ENCODE data around the gene ADGRG7.
"Not testable (repeated sequence)": the region's sequence is repeated elsewhere in the genome, so short reads cannot be mapped to it uniquely, and the experiment has no call there.

ADGRG7 gene, protein sequence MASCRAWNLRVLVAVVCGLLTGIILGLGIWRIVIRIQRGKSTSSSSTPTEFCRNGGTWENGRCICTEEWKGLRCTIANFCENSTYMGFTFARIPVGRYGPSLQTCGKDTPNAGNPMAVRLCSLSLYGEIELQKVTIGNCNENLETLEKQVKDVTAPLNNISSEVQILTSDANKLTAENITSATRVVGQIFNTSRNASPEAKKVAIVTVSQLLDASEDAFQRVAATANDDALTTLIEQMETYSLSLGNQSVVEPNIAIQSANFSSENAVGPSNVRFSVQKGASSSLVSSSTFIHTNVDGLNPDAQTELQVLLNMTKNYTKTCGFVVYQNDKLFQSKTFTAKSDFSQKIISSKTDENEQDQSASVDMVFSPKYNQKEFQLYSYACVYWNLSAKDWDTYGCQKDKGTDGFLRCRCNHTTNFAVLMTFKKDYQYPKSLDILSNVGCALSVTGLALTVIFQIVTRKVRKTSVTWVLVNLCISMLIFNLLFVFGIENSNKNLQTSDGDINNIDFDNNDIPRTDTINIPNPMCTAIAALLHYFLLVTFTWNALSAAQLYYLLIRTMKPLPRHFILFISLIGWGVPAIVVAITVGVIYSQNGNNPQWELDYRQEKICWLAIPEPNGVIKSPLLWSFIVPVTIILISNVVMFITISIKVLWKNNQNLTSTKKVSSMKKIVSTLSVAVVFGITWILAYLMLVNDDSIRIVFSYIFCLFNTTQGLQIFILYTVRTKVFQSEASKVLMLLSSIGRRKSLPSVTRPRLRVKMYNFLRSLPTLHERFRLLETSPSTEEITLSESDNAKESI

DNA sequence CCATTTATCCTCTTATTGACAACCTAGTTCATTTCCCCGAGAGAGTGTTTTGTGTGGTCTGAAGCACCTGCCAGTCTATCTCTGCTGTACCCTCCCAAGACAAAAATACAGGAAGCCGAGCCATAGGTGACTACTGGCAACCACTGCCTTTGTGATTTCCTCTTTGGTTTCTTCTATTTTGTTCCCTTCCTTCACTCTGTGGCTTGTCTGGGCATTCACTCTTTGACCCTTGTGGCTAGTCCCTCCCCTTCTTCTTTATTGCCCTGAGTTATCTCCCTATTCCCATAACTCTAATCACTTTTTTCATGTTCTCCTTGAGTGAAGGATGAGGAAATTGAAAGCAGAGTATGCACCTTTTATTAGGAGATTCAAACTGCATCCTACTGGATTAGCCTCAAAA is at the start of gene ADGRG7:
Gene ADGRG7, plus strand, starts transcription at position 297 of the 400 bp plus-strand sequence. CDS start 256 bp downstream, outside the sequence.
- DNase-seq (ENCODE audit: low read depth in 3 of 3) = no peak

- no peak for DNase-seq (ENCODE audit: low read depth in 3 of 3)
These were observed 49.0 kb upstream of the ADGRG7 start for GRCh38 chr3:100560426-100560825.

DNA sequence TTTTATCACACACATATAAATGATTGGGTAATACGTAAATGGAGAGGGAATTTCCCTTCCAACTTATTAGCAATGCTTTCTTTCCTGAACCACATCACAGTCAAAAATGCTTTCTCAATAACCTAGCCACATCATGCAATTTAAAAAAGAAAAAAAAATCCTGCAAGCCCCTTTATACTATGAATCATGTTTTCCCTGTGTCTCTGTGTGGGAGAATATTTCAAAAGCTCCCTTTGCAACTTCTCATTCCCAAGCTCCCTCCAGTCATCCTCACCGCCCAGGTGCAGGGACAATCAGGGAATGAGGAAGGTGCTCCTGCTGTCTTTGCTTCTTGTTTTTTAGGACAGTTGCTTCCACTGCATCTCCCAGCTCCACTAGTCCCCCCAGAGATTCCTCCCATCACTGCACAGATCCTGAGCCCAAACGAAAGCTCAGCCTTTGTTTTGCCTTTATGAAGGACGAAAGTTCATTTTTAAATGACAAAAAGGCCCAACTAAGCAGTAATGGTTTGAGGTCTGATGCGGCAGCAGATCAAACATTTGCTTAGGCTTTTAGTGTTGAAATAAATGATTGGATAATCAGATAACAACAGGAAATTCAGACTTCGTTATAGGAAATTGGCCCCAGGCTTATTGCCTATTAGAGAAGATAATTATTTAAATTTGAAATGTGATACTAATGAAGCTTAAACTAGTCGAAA is 47.8 kb upstream of the ADGRG7 start:
- DNase-seq (ENCODE audit: low read depth in 3 of 3) = no peak

- DNase-seq (ENCODE audit: low read depth in 3 of 3) = no peak
These were observed 47.1 kb upstream of the ADGRG7 start for GRCh38 chr3:100562224-100562857.

DNA sequence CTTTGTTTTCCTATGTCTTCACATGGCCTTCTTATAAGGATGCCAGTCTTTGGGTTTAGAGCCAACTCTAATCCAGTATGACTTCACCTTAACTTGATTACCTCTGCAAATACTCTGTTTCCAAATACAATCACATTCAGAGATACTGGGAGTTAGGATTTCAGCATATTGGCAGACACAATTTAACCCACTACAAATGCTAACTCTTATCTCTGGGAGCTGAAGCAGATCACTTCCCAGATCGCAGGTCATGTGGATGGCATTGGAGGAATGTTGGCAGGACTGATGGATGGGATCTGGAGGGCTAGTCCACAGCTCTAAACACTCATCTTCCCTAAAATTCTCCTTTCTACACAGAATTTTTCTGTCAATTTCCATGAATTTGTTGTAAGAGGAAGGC is 46.2 kb upstream of the ADGRG7 start:
- DNase-seq (ENCODE audit: low read depth in 3 of 3) = no peak

- no peak for DNase-seq (ENCODE audit: low read depth in 3 of 3)
These were observed 45.7 kb upstream of the ADGRG7 start for GRCh38 chr3:100563652-100564211.

GRCh38 chr3:100570811-100571210 is 38.6 kb upstream of the ADGRG7 start:
- no peak for DNase-seq (ENCODE audit: low read depth in 3 of 3)

DNA sequence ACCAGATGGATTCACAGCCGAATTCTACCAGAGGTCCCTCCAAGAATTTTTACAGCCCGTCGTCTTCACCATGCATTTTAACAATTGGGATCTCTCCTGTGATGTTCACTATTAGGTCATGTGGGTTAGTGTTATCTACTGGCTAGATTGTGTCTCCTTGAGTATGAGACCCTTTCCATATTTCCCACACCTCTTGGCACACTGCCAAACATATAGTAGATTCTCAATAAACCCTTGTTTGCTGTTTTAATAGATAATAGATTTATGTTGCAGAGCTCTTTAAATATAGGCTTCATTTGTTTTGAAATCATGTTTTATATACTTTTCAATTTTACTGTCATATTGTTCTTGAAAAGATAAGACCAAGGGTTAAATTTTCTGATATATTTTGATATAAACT is 34.9 kb upstream of the ADGRG7 start:
- DNase-seq (ENCODE audit: low read depth in 3 of 3) = no peak

DNA sequence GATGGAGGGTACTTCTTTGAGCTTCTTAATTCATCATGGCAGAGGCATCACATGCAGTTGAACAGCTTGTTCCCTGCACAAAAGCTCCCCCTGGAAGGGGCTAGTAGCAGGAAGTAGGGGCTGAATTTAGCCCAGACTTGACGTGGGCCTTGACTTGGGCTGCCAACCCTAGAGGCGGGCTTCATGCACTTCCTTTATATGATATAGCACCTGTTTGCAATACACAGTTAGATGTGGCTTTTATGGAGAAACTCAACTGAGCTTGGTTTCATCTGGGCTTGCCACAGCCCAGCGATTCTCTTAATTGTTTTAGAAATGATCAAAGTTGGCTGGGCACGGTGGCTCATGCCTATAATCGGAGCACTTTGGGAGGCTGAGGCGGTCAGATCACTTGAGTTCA is 33.7 kb upstream of the ADGRG7 start:
- DNase-seq (ENCODE audit: low read depth in 3 of 3) = no peak

GRCh38 chr3:100577382-100578008 is 31.9 kb upstream of the ADGRG7 start:
- no peak for DNase-seq (ENCODE audit: low read depth in 3 of 3)

- DNase-seq (ENCODE audit: low read depth in 3 of 3) = no peak
These were observed 30.8 kb upstream of the ADGRG7 start for GRCh38 chr3:100578646-100579045.

DNA sequence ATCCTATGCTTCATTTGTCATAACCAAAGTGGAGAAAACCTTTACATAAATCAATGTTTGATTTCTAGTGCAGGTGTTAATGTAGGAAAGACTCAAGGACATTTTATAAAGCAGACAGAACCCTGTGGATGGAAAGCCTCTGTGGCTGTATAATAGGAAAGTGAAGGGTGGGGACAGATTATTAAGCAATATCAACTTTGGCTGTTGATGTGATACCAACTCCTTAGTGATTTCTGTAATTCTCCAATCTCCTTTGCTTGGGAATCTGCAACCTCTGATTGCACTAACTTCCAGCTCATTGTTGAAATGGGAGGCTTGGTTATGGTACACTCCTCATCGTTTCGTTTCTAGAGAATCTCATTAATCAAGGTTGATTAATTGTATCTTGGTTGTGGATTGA is 29.3 kb upstream of the ADGRG7 start:
- no peak for DNase-seq (ENCODE audit: low read depth in 3 of 3)

DNA sequence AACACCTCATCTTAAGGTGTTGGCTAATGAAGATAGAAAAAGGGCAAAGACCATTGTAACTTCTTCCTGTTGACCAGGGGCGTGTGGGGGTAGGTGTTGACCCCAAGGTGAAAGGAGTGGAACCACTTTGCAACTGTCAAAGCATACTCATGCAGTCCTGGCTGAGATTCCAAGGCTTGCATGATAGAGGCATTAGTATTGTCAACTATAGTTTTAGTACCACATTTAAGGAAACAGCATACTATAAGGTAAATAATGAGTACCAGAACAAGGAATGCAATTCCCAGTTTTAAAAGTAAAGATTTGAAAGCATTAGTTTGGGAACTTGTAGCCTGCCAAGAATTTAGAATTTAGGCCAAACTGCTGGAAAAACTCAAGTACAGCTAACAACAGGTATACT is 27.8 kb upstream of the ADGRG7 start:
- no peak for DNase-seq (ENCODE audit: low read depth in 3 of 3)

GRCh38 chr3:100582157-100582556 is 27.2 kb upstream of the ADGRG7 start:
- DNase-seq (ENCODE audit: low read depth in 3 of 3) = not testable (repeated sequence)

DNA sequence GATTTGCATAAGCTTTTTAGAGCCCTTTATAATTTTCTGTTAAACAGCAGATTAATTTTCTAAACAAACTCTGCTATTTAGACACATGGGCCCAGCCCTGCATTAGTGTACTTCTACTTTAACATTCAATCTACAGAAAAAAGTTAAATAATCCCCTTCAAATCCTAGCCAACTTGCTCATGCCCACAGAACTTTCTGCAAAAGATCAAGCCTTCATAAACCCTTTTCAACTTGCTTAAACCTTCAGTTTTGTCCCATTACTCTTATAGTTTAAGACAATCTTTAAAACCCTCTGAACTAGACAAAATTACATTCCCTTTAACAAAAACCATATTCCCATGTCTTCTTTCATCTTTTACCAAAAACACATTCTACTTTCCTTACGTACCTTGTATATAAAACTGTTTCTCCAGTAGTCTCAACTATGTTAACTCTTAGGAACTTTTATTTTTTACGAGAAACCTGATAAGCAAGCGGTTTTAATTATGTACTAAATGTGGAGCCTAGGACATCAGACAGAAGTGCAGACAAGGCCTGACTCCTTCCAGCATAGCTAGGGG is 25.2 kb upstream of the ADGRG7 start:
- DNase-seq (ENCODE audit: low read depth in 3 of 3) = no peak

GRCh38 chr3:100586832-100587231 is 22.6 kb upstream of the ADGRG7 start:
- no peak for DNase-seq (ENCODE audit: low read depth in 3 of 3)

DNA sequence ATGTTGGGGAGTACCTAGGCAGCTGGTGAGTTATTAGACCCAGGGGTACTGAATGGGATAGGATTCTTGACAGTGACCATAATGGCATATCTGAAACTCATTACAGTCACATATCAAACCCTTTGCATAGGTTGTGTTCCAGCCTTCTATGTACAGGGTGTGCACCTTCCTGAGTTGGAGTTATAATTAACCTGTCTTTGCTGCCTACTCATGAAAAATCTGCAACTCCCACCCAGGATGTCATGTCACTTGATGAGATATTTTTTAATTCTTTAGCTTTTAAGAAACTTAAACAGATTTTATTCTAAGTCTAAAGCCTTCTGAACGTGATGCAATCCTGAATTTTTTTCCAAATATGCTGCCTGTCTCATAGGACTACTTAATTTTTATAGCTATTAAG is 21.1 kb upstream of the ADGRG7 start:
- no peak for DNase-seq (ENCODE audit: low read depth in 3 of 3)

GRCh38 chr3:100590114-100590839 is 19.1 kb upstream of the ADGRG7 start:
- peak; percentile 17 to 43 (median 33) for DNase-seq (ENCODE audit: low read depth in 3 of 3)

GRCh38 chr3:100590840-100591147 is 18.6 kb upstream of the ADGRG7 start:
- DNase-seq (ENCODE audit: low read depth in 3 of 3) = no peak

GRCh38 chr3:100591411-100591810 is 18.0 kb upstream of the ADGRG7 start:
- no peak for DNase-seq (ENCODE audit: low read depth in 3 of 3)
